HCT116 (cell line): ENCODE data around the gene ZFPL1. TPM values are rescaled to one million over a fixed set of nuclear protein-coding genes. Genes with fewer than 3 reads are reported as not detected.

ENCODE experiments used
- ATAC-seq: fragments of 200-7000 bp; cut with Tn5 transposase; 2 replicates; pipeline ENCODE4 v1.9.1; 2020; ENCODE audit warnings: mild to moderate bottlenecking, moderate library complexity
- BruUV-seq: library from RNA; stranded (reverse); fragments of 400-500 nt; replicated peaks from 2 replicates; lab custom pipeline; 2021; lab: Mats Ljungman, UMichigan
- CTCF ChIA-PET: fragments of 300-600 bp; sonication (Branson Sonifier 250); formaldehyde crosslinking; loops from one replicate; lab custom pipeline; 2021; ENCODE audit warnings: antibody characterized with exemption; lab: Charles Lee
- POLR2A ChIA-PET: fragments of 300-600, 350-600 bp; sonication (Branson Sonifier 250); formaldehyde crosslinking; loops from one replicate; lab custom pipeline; 2021; ENCODE audit warnings: antibody characterized with exemption; lab: Charles Lee
- RAD21 ChIA-PET, 2 experiments: fragments of 300-600 bp; sonication (Branson Sonifier 250); formaldehyde crosslinking; loops; one replicate each; lab custom pipeline; 2023; ENCODE audit warnings: low total read pairs in 2 of 2; ENCODE audit not compliant: uncharacterized antibody in 2 of 2, unreplicated experiment in 2 of 2, low non-redundant PET in 1 of 2; lab: Charles Lee
- DNase-seq: peaks from one replicate; pipeline ENCODE4 v3.0.0-alpha.2; 2010; ENCODE audit warnings: low read depth, low spot score
- H2AFZ ChIP-seq: fragments of 200-600 bp; shearing (Covaris generic), sonication (generic); 2 replicates; pipeline ENCODE4 v1.6.1; 2017; ENCODE audit warnings: low read depth, mixed run types, mixed read lengths, antibody characterized with exemption, low read length; ENCODE audit not compliant: poor library complexity, severe bottlenecking
- H3K27ac ChIP-seq: 2 replicates; pipeline ENCODE4 v1.5.1; 2012; ENCODE audit warnings: low read depth, low read length
- H3K27me3 ChIP-seq: fragments of 200-600 bp; sonication (generic); 2 replicates; pipeline ENCODE4 v1.6.1; 2016; ENCODE audit warnings: mixed run types, low read length, mixed read lengths; ENCODE audit not compliant: insufficient read depth
- H3K36me3 ChIP-seq, 2 experiments: fragments of 200-500 bp in 1 of 2; fragments of 200-600 bp in 1 of 2; sonication (Bioruptor generic) in 1 of 2; sonication (generic) in 1 of 2; 2 replicates each; pipeline versions ENCODE4 v1.5.1 to v1.6.1; 2014 to 2016; ENCODE audit warnings: low read length in 2 of 2, inconsistent platforms in 1 of 2, mixed read lengths in 1 of 2, mixed run types in 1 of 2; ENCODE audit not compliant: insufficient read depth in 2 of 2, control insufficient read depth in 1 of 2
- H3K4me1 ChIP-seq, 2 experiments: fragments of 200-600 bp in 1 of 2; sonication (generic) in 1 of 2; 2 replicates each; pipeline versions ENCODE4 v1.5.1 to v1.6.1; 2012 to 2017; ENCODE audit warnings: low read length in 2 of 2, inconsistent platforms in 1 of 2, mild to moderate bottlenecking in 1 of 2, mixed read lengths in 1 of 2, mixed run types in 1 of 2, moderate library complexity in 1 of 2; ENCODE audit not compliant: insufficient read depth in 2 of 2, control insufficient read depth in 1 of 2
- H3K4me2 ChIP-seq: fragments of 200-600 bp; sonication (generic); 2 replicates; pipeline ENCODE4 v1.6.1; 2017; ENCODE audit warnings: mixed run types, low read length, mixed read lengths
- H3K4me3 ChIP-seq, 2 experiments: fragments of 200-600 bp in 1 of 2; sonication (generic) in 1 of 2; replicated peaks in 1 of 2; 2 replicates each; pipeline ENCODE4 v1.5.1; 2011 to 2016; ENCODE audit warnings: low read length in 2 of 2, control low read depth in 1 of 2, low read depth in 1 of 2, mild to moderate bottlenecking in 1 of 2, mixed read lengths in 1 of 2, mixed run types in 1 of 2
- H3K79me2 ChIP-seq: fragments of 200-600 bp; sonication (generic); 2 replicates; pipeline ENCODE4 v1.6.1; 2017; ENCODE audit warnings: mild to moderate bottlenecking, mixed run types, low read length, moderate library complexity, mixed read lengths; ENCODE audit not compliant: insufficient read depth
- H3K9ac ChIP-seq: fragments of 200-600 bp; sonication (generic); 2 replicates; pipeline ENCODE4 v1.6.1; 2016; ENCODE audit warnings: low read length, mixed read lengths
- H3K9me2 ChIP-seq: fragments of 200-600 bp; sonication (generic), shearing (Covaris generic); 2 replicates; pipeline ENCODE4 v1.6.1; 2017; ENCODE audit warnings: mixed run types, mild to moderate bottlenecking, moderate library complexity; ENCODE audit not compliant: insufficient read depth
- H3K9me3 ChIP-seq, 2 experiments: fragments of 200-500 bp in 1 of 2; fragments of 200-600 bp in 1 of 2; sonication (Bioruptor generic) in 1 of 2; sonication (generic) in 1 of 2; 2 replicates each; pipeline ENCODE4 v1.6.1; 2014 to 2017; ENCODE audit warnings: low read length in 2 of 2, mixed read lengths in 2 of 2, inconsistent platforms in 1 of 2, low read depth in 1 of 2, mild to moderate bottlenecking in 1 of 2, mixed run types in 1 of 2, moderate library complexity in 1 of 2; ENCODE audit not compliant: control insufficient read depth in 1 of 2, insufficient read depth in 1 of 2
- H4K20me1 ChIP-seq: fragments of 200-600 bp; sonication (generic), shearing (Covaris generic); 2 replicates; pipeline ENCODE4 v1.6.1; 2017; ENCODE audit warnings: mixed run types, mild to moderate bottlenecking, moderate library complexity; ENCODE audit not compliant: insufficient read depth
- CBX3 ChIP-seq: IDR thresholded peaks from 2 replicates; pipeline ENCODE4 v1.6.1; 2012; ENCODE audit warnings: low read depth
- EGR1 ChIP-seq: IDR thresholded peaks from 2 replicates; pipeline ENCODE4 v1.6.1; 2012; ENCODE audit warnings: low read depth
- ELF1 ChIP-seq: IDR thresholded peaks from 2 replicates; pipeline ENCODE4 v1.6.1; 2012; ENCODE audit warnings: low read depth, borderline replicate concordance
- JUND ChIP-seq: IDR thresholded peaks from 2 replicates; pipeline ENCODE4 v1.6.1; 2012
- RAD21 ChIP-seq: IDR thresholded peaks from 2 replicates; pipeline ENCODE4 v1.6.1; 2012; ENCODE audit warnings: low read depth, mild to moderate bottlenecking
- SIN3A ChIP-seq: IDR thresholded peaks from 2 replicates; pipeline ENCODE4 v1.6.1; 2012; ENCODE audit warnings: low read depth
- SP1 ChIP-seq: IDR thresholded peaks from 2 replicates; pipeline ENCODE4 v1.6.1; 2012; ENCODE audit warnings: low read depth
- YY1 ChIP-seq: IDR thresholded peaks from 2 replicates; pipeline ENCODE4 v1.6.1; 2011; ENCODE audit warnings: low read length, low read depth, moderate library complexity, mild to moderate bottlenecking; ENCODE audit not compliant: insufficient replicate concordance; ENCODE audit errors: extremely low read depth
- ZFX ChIP-seq: fragments of 450-650 bp; IDR thresholded peaks from 2 replicates; pipeline ENCODE4 v1.6.1; 2017
- intact Hi-C: fragments of 100-400 bp; cut with micrococcal nuclease; formaldehyde crosslinking; loops from 2 replicates; pipeline ENCODE4 v1.10.0; 2022
- total RNA-seq: library from RNA; stranded (reverse); gene quantifications from one replicate; pipeline ENCODE4 v1.2.1, GENCODE V29; 2021; ENCODE audit not compliant: unreplicated experiment
- TF ChIP-seq, protein P1 (sequence below), 3 experiments: fragments of 200-600 bp in 1 of 3; sonication (generic) in 1 of 3; IDR thresholded peaks in 2 of 3; conservative IDR thresholded peaks in 1 of 3; 2 replicates each; pipeline ENCODE4 v1.5.1; 2012 to 2017; ENCODE audit warnings: low read depth in 2 of 3, low read length in 2 of 3, antibody characterized with exemption in 1 of 3, borderline replicate concordance in 1 of 3, control low read depth in 1 of 3, mild to moderate bottlenecking in 1 of 3, mixed read lengths in 1 of 3, mixed run types in 1 of 3, moderate library complexity in 1 of 3; ENCODE audit not compliant: insufficient read depth in 1 of 3
- TF ChIP-seq, protein P2 (sequence below): IDR thresholded peaks from 2 replicates; pipeline ENCODE4 v1.6.1; 2012
- TF ChIP-seq, protein P3 (sequence below): IDR thresholded peaks from 2 replicates; pipeline ENCODE4 v1.6.1; 2011; ENCODE audit warnings: mild to moderate bottlenecking, low read length, moderate library complexity; ENCODE audit not compliant: insufficient replicate concordance; ENCODE audit errors: extremely low read depth
- TF ChIP-seq, protein P4 (sequence below): IDR thresholded peaks from 2 replicates; pipeline ENCODE4 v1.6.1; 2012

Gene ZFPL1
- total RNA-seq, 1 experiment from 2014 or later = 35.3 TPM

DNA sequence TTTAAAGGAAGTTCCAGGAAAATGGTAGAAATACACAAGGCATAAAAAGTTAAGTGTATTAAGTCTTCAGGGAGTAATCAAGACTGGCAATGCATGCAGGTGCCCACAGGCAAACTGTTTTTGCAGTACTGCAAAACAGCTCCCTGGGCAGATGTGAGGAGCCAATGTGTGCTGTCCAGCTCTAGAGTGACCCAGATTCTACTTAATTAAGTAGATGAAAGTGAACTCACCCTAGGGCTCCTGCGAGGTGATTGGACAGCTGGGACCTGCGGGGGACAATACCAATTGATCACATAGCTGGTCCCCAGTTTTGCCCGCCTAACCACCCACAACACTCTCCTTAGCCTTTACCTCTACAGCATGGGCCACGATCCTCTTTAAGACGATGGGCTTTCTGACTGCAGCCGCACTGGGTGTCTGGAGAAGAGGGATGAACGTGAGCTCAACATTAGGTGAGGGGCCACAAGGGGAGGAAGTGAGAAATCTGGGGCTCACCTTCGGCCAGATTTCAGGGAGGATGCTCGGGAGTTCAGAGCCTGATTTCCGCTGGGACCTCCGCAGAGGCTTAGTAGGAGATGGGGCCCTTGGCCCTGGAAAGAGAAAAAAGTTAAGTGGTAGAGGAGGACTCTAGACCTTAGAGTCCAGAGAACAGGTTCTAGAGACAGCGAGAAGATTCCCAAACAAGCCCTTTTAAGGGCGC lies 738 bp upstream of the ZFPL1 start:
- no peak for TF ChIP-seq RAD21
- no peak for TF ChIP-seq EGR1
- TF ChIP-seq, all 23 proteins: peak for 0
- intact Hi-C loops = loop anchor here (5.0 kb wide), 2 partner anchors 41 to 56 kb away; partner anchors contain the start of genes SAC3D1 and SNX15

GRCh38 chr11:65084598-65085375 lies 765 bp downstream of the ZFPL1 start:
- peaks cover 7 to 22% of the 10 kb centered on the region in 2 experiments; a peak in 3 of 4 replicates for H3K4me1 ChIP-seq
- ATAC-seq = peak; percentile 37
- TF ChIP-seq SIN3A = no peak
- TF ChIP-seq, protein P1, sequence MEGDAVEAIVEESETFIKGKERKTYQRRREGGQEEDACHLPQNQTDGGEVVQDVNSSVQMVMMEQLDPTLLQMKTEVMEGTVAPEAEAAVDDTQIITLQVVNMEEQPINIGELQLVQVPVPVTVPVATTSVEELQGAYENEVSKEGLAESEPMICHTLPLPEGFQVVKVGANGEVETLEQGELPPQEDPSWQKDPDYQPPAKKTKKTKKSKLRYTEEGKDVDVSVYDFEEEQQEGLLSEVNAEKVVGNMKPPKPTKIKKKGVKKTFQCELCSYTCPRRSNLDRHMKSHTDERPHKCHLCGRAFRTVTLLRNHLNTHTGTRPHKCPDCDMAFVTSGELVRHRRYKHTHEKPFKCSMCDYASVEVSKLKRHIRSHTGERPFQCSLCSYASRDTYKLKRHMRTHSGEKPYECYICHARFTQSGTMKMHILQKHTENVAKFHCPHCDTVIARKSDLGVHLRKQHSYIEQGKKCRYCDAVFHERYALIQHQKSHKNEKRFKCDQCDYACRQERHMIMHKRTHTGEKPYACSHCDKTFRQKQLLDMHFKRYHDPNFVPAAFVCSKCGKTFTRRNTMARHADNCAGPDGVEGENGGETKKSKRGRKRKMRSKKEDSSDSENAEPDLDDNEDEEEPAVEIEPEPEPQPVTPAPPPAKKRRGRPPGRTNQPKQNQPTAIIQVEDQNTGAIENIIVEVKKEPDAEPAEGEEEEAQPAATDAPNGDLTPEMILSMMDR (IDR thresholded peaks at IDR 0.05 in 2 of 3, conservative IDR thresholded peaks at IDR 0.05 in 1 of 3; ENCODE audit: borderline replicate concordance in 1 of 3, insufficient read depth in 1 of 3, low read depth in 2 of 3, low read length in 2 of 3) = no peak
- no peak for TF ChIP-seq ZFX
- no peak for TF ChIP-seq CBX3
- TF ChIP-seq JUND = no peak
- no peak for TF ChIP-seq SP1
- TF ChIP-seq, protein P2, sequence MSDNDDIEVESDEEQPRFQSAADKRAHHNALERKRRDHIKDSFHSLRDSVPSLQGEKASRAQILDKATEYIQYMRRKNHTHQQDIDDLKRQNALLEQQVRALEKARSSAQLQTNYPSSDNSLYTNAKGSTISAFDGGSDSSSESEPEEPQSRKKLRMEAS = no peak
- no peak for TF ChIP-seq ELF1
- TF ChIP-seq, protein P3, sequence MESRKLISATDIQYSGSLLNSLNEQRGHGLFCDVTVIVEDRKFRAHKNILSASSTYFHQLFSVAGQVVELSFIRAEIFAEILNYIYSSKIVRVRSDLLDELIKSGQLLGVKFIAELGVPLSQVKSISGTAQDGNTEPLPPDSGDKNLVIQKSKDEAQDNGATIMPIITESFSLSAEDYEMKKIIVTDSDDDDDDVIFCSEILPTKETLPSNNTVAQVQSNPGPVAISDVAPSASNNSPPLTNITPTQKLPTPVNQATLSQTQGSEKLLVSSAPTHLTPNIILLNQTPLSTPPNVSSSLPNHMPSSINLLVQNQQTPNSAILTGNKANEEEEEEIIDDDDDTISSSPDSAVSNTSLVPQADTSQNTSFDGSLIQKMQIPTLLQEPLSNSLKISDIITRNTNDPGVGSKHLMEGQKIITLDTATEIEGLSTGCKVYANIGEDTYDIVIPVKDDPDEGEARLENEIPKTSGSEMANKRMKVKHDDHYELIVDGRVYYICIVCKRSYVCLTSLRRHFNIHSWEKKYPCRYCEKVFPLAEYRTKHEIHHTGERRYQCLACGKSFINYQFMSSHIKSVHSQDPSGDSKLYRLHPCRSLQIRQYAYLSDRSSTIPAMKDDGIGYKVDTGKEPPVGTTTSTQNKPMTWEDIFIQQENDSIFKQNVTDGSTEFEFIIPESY = no peak
- TF ChIP-seq, protein P4, sequence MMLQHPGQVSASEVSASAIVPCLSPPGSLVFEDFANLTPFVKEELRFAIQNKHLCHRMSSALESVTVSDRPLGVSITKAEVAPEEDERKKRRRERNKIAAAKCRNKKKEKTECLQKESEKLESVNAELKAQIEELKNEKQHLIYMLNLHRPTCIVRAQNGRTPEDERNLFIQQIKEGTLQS = no peak
- TF ChIP-seq YY1 = no peak

More for the DNA sequence above, 738 bp upstream of the ZFPL1 start:
- TSS peak; percentile 60 for BruUV-seq
- no peak for DNase-seq
- H3K4me3 ChIP-seq = peak overlapping the region; percentile 86 to 98
- peak overlapping the region; percentile 82 for H3K4me2 ChIP-seq
- no peaks in the 10 kb centered on the region for H4K20me1 ChIP-seq
- RAD21 ChIA-PET = no interaction called here
- CTCF ChIA-PET = interaction anchor here (1.4 kb wide), 1 partner anchor 27 kb away, joined by 3 read pairs; no protein-coding TSS in a partner anchor
- ATAC-seq = peak; percentile 12
- H3K9me3 ChIP-seq = no peaks in the 10 kb centered on the region
- H3K9ac ChIP-seq = peak overlapping the region; percentile 98
- peaks cover 57% of the 10 kb centered on the region for H3K79me2 ChIP-seq
- H3K4me1 ChIP-seq = peaks cover 7 to 30% of the 10 kb centered on the region in 2 experiments; a peak in 3 of 4 replicates
- H3K27me3 ChIP-seq = no peaks in the 10 kb centered on the region
- POLR2A ChIA-PET = interaction anchor here (0.7 kb wide), 1 partner anchor 39 kb away, joined by 3 read pairs; the partner anchor contains the start of genes FAU and MRPL49
- H3K9me2 ChIP-seq = no peaks in the 10 kb centered on the region
- H3K27ac ChIP-seq = peak overlapping the region; percentile 82
- H2AFZ ChIP-seq = no peak overlapping the region
- peaks cover 12 to 44% of the 10 kb centered on the region in 2 experiments; a peak in 2 of 4 replicates for H3K36me3 ChIP-seq

More at GRCh38 chr11:65084598-65085375, 765 bp downstream of the ZFPL1 start:
- RAD21 ChIA-PET = no interaction called here
- H3K9ac ChIP-seq = peak overlapping the region; percentile 98
- H3K79me2 ChIP-seq = peaks cover 42% of the 10 kb centered on the region
- H3K9me3 ChIP-seq = no peaks in the 10 kb centered on the region
- TSS peak; percentile 71 for BruUV-seq
- CTCF ChIA-PET = no interaction called here
- peak overlapping the region; percentile 82 for H3K4me2 ChIP-seq
- intact Hi-C loops = loop anchor here (1.0 to 5.0 kb wide), 3 partner anchors 12 to 57 kb away; partner anchors contain the start of genes SAC3D1, SNX15 and VPS51
- POLR2A ChIA-PET = no interaction called here
- H3K27me3 ChIP-seq = no peaks in the 10 kb centered on the region
- H3K36me3 ChIP-seq = peaks cover 6 to 38% of the 10 kb centered on the region in 2 experiments; a peak in 2 of 4 replicates
- DNase-seq = no peak
- peak overlapping the region; percentile 86 to 98 for H3K4me3 ChIP-seq
- no peaks in the 10 kb centered on the region for H4K20me1 ChIP-seq
- H2AFZ ChIP-seq = no peak overlapping the region
- H3K9me2 ChIP-seq = no peaks in the 10 kb centered on the region
- H3K27ac ChIP-seq = peak overlapping the region; percentile 82
